Right ventricle myocardium inferior (tissue), 1 donor: ENCODE data around the gene RBM19. TPM values are rescaled to one million over a fixed set of nuclear protein-coding genes. Genes with fewer than 3 reads are reported as not detected.

Experiments
- ATAC-seq: fragments of 200-7000 bp; cut with Tn5 transposase; one replicate; pipeline ENCODE4 v1.9.1; 2020; ENCODE audit warnings: mild to moderate bottlenecking, moderate library complexity
- DNase-seq: peaks from one replicate; pipeline ENCODE4 v3.0.0; 2021; ENCODE audit errors: missing footprints
- intact Hi-C: fragments of 100-400 bp; cut with DNase I; formaldehyde crosslinking; loops from one replicate; pipeline ENCODE4 v1.11.0; 2022
- total RNA-seq: library from RNA; stranded (reverse); fragmentation: NEBNext Ultra II Directional; extraction: Animal tissue kit (Norgen Biotek cat#: 25700); gene quantifications from one replicate; pipeline ENCODE4 v1.2.1, GENCODE V29; 2021
- donor health status: DM: no; HTN: yes; CAD: no; lungs with severe emphysema.

Gene RBM19
- total RNA-seq, 1 donor from 2014 or later, result 15.8 TPM

- DNase-seq, result no peak
- intact Hi-C loops, result no loop called here
- no peak for ATAC-seq
Observed at GRCh38 chr12:113853491-113853890, 112.6 kb downstream of the RBM19 start.

GRCh38 chr12:113852695-113853490, 113.2 kb downstream of the RBM19 start:
- DNase-seq (peak; percentile 22), ATAC-seq (no peak)
- intact Hi-C loops, result no loop called here

GRCh38 chr12:113852264-113852663, 113.9 kb downstream of the RBM19 start:
- no peak for DNase-seq
- intact Hi-C loops, result no loop called here
- no peak for ATAC-seq

- DNase-seq (peak; percentile 88), ATAC-seq (peak; percentile 81)
- intact Hi-C loops, result no loop called here
Observed at GRCh38 chr12:113850309-113851056, 115.6 kb downstream of the RBM19 start.

- ATAC-seq (no peak), DNase-seq (no peak)
- intact Hi-C loops, result no loop called here
Observed at GRCh38 chr12:113847856-113848255, 118.3 kb downstream of the RBM19 start.

GRCh38 chr12:113846883-113847755, 119.0 kb downstream of the RBM19 start:
- no peak for ATAC-seq
- intact Hi-C loops, result no loop called here
- DNase-seq, result peak; percentile 20

- DNase-seq (no peak), ATAC-seq (no peak)
- intact Hi-C loops, result no loop called here
Observed at GRCh38 chr12:113845900-113846674, 120.0 kb downstream of the RBM19 start.

- DNase-seq, result peak; percentile 63
Observed at GRCh38 chr12:113844495-113845210, 121.5 kb downstream of the RBM19 start.

GRCh38 chr12:113842699-113843098, 123.4 kb downstream of the RBM19 start:
- ATAC-seq, result no peak
- intact Hi-C loops, result no loop called here
- no peak for DNase-seq

More at GRCh38 chr12:113844495-113845210, 121.5 kb downstream of the RBM19 start:
- intact Hi-C loops, result no loop called here
- peak; percentile 54 for ATAC-seq

- intact Hi-C loops, result no loop called here
- ATAC-seq, result no peak
- no peak for DNase-seq
Observed at GRCh38 chr12:113841786-113842185, 124.3 kb downstream of the RBM19 start.

- ATAC-seq, result no peak
- no peak for DNase-seq
- intact Hi-C loops, result no loop called here
Observed at GRCh38 chr12:113840401-113841042, 125.6 kb downstream of the RBM19 start.

GRCh38 chr12:113838896-113839295, 127.2 kb downstream of the RBM19 start:
- no peak for ATAC-seq
- intact Hi-C loops, result no loop called here
- DNase-seq, result no peak

GRCh38 chr12:113837528-113838296, 128.4 kb downstream of the RBM19 start:
- DNase-seq (no peak), ATAC-seq (no peak)
- intact Hi-C loops, result no loop called here

- intact Hi-C loops, result no loop called here
- no peak for DNase-seq
- no peak for ATAC-seq
Observed at GRCh38 chr12:113837084-113837483, 129.0 kb downstream of the RBM19 start.

GRCh38 chr12:113835896-113836295, 130.2 kb downstream of the RBM19 start:
- DNase-seq (no peak), ATAC-seq (no peak)
- intact Hi-C loops, result no loop called here

GRCh38 chr12:113835433-113835832, 130.7 kb downstream of the RBM19 start:
- intact Hi-C loops, result no loop called here
- ATAC-seq, result no peak
- no peak for DNase-seq

- DNase-seq (no peak), ATAC-seq (no peak)
- intact Hi-C loops, result no loop called here
Observed at GRCh38 chr12:113833422-113833821, 132.7 kb downstream of the RBM19 start.
